ENCODE results near the gene IRAK2.
A peak's percentile ranks its signal among the peaks of the same experiment; 100 is the strongest.

Gene IRAK2

GRCh38 chr3:10182950-10183349, 18.2 kb downstream of the IRAK2 start:
- no peak for DNase-seq (ENCODE audit: low read depth)
- no peak for TF ChIP-seq CTCF (conservative IDR thresholded peaks at IDR 0.05; ENCODE audit: low read depth, low read length)
- no peak overlapping the region for H3K4me3 ChIP-seq (ENCODE audit: low read depth, low read length)

- DNase-seq (ENCODE audit: low read depth): no peak
- no peak for TF ChIP-seq CTCF (conservative IDR thresholded peaks at IDR 0.05; ENCODE audit: low read depth, low read length)
- no peak overlapping the region for H3K4me3 ChIP-seq (ENCODE audit: low read depth, low read length)
Measured at GRCh38 chr3:10184250-10184649, 19.5 kb downstream of the IRAK2 start.

- TF ChIP-seq CTCF (conservative IDR thresholded peaks at IDR 0.05; ENCODE audit: low read depth, low read length): no peak
- H3K4me3 ChIP-seq (ENCODE audit: low read depth, low read length): no peak overlapping the region
- peak; percentile 69 for DNase-seq (ENCODE audit: low read depth)
Measured at GRCh38 chr3:10185804-10186762, 21.4 kb downstream of the IRAK2 start.

GRCh38 chr3:10187290-10187876, 22.7 kb downstream of the IRAK2 start:
- TF ChIP-seq CTCF (conservative IDR thresholded peaks at IDR 0.05; ENCODE audit: low read depth, low read length): no peak
- DNase-seq (ENCODE audit: low read depth): no peak
- no peak overlapping the region for H3K4me3 ChIP-seq (ENCODE audit: low read depth, low read length)

- no peak overlapping the region for H3K4me3 ChIP-seq (ENCODE audit: low read depth, low read length)
- no peak for DNase-seq (ENCODE audit: low read depth)
- no peak for TF ChIP-seq CTCF (conservative IDR thresholded peaks at IDR 0.05; ENCODE audit: low read depth, low read length)
Measured at GRCh38 chr3:10187944-10188343, 23.2 kb downstream of the IRAK2 start.

- no peak overlapping the region for H3K4me3 ChIP-seq (ENCODE audit: low read depth, low read length)
- no peak for DNase-seq (ENCODE audit: low read depth)
- no peak for TF ChIP-seq CTCF (conservative IDR thresholded peaks at IDR 0.05; ENCODE audit: low read depth, low read length)
Measured at GRCh38 chr3:10188804-10189556, 24.3 kb downstream of the IRAK2 start.
